ENCODE measurements around the gene NCKAP1.
"Not testable (repeated sequence)": the region's sequence is repeated elsewhere in the genome, so short reads cannot be mapped to it uniquely, and the experiment has no call there.

The NCKAP1 gene

DNA sequence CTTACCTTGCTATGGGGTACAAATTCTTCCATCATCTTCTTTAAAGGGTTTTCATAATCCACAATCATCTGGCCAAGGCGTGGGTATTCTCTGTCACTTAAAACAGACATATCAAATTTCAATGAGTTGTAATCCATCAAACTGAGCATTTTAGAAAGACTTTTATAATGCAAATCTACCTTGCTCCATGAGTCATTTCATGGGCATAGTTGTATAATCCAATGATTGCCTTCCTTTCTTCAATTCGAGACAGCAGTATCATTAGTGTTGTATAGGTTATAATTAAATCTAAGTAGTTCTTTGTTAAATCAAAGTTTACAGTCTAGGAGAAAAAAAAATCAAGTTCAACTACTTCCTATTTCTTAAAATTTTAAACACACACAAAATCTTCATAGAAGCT, 36.3 kb downstream of the NCKAP1 start:
- no peak for DNase-seq

DNA sequence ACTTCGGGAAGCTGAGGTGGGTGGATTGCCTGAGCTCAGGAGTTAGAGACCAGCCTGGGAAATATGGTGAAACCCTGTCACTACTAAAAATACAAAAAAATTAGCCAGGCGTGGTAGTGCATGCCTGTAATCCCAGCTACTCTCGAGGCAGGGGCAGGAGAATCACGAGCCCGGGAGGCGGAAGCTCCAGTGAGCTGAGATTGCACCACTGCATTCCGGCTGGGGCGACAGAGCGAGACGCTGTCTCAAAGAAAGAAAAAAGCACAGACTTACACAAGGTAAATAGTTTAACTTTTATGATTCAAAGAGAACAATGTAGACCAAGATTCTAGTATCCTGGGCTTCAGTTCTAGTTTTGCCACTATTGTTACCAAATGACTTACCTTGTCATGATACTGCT, 37.4 kb downstream of the NCKAP1 start:
- no peak for DNase-seq

DNA sequence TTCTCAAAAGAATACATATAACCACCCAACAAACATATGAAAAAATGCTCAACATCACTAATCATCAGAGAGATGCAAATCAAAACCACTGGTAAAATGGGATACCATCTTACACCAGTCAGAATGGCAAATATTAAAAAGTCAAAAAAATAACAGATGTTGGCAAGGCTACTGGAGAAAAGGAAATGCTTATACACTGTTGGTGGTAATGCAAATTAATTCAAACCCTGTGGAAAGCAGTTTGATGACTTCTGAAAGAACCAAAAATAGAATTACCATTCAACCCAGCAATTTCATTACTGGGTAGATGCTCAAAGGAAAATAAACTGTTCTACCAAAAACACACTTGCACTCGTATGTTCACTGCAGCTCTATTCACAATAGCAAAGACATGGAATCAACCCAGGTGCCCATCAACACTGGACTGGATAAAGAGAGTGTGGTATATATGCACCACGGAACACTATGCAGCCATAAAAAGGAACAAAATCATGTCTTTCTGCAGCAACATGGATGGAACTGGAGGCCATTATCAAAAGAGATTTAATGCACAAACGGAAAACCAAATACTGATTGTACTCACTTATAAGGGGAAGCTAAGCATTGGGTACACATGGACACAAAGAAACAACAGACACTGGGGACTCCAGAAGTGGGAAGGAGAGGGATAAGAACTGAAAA, 38.8 kb downstream of the NCKAP1 start:
- no peak for DNase-seq

DNA sequence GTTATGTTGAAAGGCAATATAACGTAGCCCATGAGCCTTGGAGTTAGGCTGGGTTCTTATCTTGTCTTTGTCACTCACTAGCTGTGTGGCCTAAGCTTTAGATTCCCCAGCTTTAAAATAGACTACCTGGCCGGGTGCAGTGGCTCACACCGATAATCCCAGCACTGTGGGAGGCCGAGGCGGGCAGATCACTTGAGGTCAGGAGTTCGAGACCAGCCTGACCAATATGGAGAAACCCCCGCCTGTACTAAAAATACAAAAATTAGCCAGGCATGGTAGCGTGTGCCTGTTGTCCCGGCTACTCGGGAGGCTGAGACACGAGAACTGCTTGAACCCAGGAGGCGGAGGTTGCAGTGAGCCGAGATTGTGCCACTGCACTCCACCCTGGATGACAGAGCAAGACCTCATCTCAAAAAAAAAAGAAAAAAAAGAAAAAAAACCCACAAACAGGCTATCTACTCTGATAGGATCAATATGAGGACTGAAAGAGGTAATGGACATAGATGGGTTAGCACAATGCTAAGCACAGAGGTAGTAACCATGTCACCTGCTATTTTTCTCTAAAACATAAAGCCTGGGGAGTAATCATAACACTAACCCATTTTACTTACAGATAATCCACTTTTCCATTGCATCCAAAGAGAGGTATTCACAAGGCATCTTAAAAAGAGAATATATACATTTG, 43.9 kb downstream of the NCKAP1 start:
- DNase-seq: no peak

DNA sequence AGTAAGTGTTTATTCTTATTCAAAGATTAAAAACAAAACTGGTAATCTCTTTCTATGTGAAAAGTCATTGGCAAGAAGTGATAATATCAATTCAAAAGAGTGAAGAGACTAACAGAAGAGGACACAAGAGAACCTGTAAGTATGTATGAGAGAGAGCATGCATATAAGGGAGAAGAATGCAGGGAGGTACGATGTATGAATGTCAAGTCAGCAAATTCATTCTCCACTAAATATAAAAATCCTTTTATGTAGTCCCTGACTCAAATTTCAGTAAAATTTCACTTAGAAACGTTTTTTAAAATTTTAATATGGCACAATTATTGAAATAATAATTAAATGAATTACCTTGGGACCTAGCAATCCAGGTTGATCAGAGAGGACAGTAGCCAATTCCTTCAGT, 55.3 kb downstream of the NCKAP1 start:
- no peak for DNase-seq

DNA sequence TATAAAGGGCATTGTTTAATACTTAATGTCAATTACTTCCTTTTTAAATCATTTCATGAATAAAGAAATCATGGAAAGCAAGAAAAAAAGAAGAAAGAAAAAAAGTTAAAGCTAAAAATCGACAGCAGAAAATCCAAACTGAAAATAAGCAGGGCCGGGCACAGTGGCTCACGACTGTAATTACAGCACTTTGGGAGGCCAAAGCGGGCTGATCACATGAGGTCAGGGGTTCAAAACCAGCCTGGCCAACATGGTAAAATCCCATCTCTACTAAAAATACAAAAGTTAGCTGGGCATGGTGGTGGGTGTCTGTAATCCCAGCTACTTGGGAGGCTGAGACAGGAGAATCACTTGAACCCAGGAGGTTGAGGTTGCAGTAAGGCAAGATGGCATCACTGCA, 56.8 kb downstream of the NCKAP1 start:
- not testable (repeated sequence) for DNase-seq

DNA sequence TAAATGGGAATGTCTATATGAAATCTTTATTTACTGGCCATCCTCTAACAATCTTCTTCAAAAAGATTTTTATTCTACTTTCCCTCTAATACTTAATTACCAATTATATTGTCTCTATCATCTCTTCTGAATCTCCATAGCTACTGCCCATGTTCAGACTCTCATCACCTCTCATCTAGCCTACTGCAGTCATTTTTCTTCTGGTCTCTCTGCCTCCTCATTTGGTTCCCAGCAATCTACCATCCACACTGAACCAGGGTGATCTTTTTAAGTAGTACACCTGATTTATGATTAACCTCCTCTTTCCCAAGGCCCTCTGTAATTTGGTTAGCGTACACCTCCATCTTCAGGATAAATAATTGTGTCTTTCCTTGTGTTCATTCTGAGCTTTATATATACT, 57.6 kb downstream of the NCKAP1 start:
- DNase-seq: no peak

DNA sequence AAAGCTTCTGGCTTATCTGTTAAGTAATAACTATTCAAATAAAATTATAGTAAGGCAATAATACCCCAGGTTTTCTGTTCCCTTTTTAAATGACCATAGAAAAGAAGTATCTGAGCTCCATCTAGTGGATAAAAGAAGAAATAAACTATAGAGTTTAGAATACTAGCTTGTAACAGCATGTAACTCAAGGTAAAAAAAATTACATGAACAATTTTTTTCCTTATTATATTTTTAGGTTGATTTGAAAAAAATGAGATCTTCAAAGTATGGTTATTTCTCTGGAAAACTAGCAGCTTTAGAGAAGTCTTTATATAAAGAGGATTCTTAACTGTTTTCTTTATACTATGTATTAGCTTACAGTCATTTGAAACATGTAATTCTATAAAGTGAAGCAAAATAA, 58.1 kb downstream of the NCKAP1 start:
- DNase-seq: peak in 1 of 2 donors; percentile 11

DNA sequence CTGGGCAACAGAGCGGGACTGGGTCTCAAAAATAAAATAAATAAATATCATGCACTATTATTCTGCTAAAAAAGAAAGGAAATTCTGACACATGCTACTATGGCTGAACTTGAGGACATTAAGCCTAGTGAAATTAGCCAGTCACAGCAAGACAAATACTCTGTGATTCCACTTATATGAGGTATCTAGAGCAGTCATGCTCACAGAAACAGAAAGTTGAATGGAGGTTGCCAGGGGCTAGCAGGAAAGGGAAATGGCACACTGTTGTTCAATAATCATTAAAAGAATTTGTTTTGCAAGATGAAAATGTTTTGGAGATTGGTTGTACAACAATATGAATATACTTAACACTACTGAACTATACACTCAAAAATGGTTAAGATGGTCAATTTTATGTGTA, 60.8 kb downstream of the NCKAP1 start:
- no peak for DNase-seq

DNA sequence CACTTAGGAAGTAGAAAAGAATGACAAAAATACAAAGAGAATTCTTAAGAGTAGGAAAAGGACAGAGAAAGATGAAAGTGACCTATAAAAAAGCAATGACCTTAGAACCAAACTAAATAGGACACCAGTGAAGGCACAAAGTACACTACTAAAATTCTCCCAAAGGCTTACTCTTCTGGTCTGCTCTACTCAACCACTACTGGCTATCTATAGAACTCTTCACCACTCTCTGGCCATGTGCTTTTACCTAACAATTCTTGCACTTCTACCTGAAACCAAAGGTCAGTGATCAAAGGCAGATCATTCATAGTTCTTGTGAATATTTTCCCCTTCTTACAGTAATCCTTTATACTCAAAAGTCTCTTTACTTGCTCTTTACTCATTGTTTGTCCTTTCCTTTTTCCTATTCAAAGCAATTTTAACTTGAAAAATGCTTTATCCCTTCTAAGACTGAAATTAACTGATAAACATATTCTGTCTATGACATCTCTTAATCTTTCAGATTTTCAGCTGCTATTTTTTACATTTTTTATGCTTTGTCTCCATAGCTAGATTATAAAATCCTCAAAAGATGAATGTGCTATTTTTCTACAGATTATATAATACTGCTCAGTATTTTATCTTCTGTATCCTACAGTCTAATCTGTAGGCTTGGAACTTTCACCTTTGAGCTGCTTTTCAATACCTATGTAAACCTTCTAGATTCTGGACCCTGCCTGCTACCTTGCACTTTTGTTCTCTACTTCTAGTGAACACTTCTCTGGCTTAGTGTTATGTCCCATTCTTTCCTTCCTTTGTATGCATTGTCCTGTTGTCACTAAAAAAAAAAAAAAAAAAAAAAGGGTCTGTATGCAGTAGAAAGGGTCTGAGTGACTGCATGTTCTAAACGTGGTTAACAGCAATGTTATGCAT, 64.6 kb downstream of the NCKAP1 start:
- no peak for DNase-seq

DNA sequence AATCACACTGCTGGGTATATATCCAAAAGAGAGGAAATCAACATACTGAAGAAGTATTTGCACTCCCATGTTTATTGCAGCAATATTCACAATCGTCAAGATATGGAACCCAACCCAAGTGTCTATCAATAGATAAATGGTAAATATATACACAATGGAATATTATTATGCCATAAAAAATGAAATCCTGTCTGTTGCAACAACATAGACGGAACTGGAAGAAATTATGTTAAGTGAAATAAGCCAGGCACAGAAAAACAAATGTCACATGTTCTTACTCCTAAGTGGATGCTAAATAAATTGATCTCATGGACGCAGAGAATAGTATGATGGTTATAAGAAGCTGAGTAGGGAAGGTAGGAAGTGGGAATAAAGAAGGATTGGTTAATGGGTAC, 65.7 kb downstream of the NCKAP1 start:
- no peak for DNase-seq

DNA sequence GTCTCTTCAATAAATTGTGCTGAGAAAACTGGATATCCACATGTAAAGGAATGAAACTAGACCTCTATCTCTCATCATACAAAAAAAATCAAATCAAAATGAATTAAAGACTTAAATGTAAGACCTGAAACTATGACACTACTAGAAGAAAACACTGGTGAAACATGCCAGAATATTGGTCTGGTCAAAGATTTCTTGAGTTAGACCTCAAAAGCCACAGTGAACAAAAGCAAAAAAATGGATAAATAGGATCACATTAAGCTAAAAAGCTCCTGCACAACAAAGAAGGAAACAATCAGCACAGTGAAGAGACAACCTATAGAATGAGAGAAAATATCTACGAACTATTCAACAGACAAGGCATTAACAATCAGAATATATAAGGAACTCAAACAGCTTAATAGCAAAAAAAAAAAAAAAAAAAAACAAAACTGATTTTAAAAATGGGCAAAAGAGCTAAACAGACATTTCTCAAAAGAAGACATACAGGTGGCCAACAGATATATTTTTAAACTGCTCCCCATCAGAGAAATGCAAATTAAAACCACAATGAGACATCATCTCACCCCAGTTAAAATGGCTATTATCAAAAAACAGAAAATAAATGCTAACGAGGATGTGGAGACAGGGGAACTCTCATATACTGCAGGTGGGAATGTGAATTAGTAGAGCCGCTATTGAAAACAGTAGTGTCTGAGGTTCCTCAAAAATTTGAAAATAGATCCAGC, 66.3 kb downstream of the NCKAP1 start:
- DNase-seq: no peak

DNA sequence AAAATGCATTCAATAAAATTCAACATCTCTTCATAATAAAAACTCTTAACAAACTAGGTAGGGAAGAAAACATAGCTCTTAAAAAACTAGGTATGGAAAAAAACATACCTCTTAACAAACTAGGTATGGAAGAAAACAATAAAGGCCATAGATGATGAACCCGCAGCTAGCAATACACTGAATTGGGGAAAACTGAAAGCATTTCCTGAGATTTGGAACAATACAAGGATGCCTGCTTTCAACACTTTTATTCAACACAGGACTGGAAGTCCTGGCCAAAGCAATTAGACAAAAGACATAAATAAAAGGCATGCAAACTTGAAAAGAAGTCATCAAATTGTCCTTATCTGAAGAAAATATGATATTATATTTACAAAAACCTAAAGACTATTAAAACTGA, 67.8 kb downstream of the NCKAP1 start:
- DNase-seq: no peak

DNA sequence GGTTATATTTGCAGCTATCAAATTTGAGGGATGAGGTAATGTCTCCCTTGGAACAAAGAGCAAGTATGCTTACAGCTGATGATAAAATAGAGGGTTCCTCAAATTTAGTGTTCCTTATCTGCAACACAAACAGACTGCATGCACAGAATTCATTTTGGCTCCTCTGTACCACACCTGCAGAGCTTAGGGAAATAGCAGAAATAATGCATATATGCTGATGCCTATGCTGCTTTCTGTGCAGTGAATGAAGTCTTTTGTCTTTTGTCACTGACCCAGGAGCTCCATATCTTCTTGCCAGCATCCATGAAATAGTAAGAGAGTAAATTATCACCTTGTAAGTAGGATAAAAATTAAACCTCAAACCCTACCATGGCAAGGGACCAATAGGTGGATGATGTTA, 69.8 kb downstream of the NCKAP1 start:
- DNase-seq: no peak

DNA sequence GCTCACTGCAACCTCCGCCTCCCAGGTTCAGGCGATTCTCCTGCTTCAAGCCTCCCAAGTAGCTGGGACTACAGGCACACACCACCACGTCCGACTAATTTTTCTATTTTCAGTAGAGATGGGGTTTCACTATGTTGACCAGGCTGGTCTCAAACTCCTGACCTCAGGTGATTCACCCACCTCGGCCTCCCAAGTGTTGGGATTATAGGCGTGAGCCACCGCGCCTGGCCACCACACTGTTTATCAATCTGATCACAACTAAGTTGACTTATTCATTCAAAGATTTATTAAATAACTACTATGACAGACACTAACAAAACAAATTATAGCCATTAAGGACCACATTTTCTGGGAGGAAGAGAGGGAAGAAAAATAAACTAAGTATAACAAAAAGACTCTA, 71.9 kb downstream of the NCKAP1 start:
- not testable (repeated sequence) for DNase-seq

DNA sequence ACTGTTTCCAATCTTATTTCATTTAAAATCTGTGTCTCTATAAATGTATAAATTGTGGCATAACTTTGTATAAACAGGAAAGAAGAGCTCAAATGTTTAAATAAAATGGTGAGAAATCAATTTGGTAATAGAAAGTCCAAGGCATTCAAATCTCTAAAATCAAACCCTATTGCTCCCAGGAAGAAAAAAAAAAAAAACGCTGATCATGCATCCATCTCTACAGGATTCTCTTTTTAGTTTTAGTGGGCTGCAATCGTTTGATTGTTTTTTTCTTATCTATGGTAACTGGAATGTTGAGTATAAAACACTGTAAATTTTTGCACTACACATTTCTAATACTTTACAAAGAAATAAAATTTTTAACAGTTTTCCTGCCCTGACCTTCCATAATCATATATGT, 75.6 kb downstream of the NCKAP1 start:
- DNase-seq: no peak

DNA sequence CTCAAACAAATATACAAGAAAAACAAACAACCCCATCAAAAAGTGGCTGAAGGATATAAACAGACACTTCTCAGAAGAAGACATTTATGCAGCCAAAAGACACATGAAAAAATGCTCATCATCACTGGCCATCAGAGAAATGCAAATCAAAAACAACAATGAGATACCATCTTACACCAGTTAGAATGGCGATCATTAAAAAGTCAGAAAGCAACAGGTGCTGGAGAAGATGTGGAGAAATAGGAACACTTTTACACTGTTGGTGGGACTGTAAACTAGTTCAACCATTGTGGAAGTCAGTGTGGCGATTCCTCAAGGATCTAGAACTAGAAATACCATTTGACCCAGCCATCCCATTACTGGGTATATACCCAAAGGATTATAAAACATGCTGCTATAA, 77.4 kb downstream of the NCKAP1 start:
- not testable (repeated sequence) for DNase-seq

DNA sequence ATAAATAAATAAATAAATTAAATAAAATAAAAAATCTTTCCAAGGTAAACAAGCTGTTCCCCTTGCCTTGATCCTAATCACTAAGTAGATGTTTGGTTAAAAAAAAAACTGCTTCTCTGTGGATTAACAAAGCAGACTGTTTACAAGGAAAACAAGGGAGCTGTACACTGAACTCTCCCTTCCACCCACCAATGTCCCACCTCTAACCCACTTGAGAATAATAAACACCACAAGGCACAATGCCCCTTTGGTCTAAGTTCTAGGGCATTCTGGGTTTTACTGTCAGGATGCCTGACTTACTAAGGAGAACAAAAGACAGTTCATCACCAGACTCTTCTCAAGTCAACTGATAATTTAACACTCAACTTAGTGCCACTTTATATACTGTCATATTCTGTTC, 83.5 kb downstream of the NCKAP1 start:
- DNase-seq: no peak

DNA sequence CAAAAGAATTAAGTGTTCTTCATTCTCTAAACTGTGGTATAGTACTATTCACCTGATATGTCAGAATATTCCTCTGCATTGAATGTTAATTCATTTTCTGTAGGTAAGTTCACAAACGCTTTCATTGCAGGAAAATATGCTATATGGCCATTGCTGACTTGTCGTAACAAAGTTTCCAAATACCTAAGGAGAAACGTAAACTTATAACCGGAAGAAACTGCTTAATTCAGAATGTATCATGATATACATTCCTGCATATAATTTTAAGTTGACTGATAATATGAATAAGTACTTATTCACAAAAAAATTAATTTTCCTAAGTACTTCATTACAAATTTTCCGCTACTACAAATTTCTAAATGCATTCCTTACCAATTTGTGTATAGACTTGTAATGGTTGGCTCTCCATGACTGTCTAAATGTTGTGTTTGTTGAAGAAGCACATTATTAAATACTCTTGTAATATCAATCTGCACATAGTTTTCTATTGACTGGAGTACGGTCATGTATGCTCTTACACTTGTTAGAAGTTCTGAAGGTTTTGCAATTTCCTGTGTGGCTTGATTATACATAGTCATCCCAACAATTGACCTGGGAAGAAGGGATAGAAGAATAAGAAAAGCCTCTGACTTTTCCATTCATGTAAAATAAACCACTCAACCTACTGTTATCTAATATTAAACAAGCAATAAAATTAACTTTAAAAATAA, 85.4 kb downstream of the NCKAP1 start:
- DNase-seq: no peak

DNA sequence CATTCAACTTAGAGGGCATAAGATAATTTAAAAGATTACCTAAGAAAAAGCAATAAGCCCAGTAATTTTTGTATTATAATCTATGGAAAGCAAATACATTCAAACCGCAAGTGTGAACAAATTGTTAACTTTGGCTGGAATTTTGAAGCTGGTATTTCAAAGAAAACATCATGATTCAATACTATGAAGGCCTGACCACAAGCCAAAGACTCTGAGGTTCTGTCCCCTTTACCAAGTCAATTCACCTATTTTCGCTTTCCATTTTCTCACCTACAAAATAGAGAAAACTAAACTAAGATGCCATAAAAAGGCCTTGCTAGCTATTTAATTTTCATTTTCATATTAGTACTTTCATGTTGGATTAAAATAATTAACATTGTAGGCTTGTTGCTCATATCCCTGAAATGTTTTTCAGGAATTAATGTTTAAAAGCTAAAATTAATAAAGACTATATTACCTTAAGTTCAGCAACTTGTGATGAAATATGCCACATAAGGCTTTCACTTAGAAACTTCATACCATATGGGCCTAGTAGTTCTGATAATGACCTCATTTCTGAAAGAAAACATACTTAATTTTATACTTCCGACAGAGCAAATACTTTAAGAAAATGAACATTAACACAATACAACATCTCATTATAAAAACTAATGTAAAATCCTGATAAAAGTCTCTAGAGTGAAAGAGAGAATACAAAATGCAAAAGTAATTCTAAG, 86.2 kb downstream of the NCKAP1 start:
- DNase-seq: no peak

DNA sequence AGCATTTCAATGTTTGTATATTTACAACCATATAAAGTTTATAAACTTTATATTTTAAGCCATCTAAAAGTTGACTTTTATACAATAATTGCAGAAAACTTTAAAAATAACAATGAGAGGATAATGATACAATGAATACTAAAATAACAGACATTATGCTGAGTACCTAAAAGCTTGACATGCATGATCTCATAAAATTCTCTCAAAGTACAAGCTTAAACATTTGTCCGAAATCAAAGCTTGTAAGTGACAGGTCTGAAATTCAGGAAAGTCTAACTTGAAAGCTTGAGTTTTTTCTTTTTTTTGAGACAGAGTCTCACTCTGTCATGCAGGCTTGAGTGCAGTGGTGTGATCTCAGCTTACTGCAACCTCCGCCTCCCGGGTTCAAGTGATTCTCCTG, 87.7 kb downstream of the NCKAP1 start:
- DNase-seq: no peak
